COR-L47 (cell line): ENCODE measurements around the gene MOSMO.
A peak's percentile ranks its signal among the peaks of the same experiment; 100 is the strongest.

ENCODE experiments used
- DNase-seq: peaks from one replicate; lab custom pipeline; 2025; lab: John Stamatoyannopoulos, UW

MOSMO gene

GRCh38 chr16:22050963-22051362 is 43.1 kb downstream of the MOSMO start:
- no peak for DNase-seq

DNA sequence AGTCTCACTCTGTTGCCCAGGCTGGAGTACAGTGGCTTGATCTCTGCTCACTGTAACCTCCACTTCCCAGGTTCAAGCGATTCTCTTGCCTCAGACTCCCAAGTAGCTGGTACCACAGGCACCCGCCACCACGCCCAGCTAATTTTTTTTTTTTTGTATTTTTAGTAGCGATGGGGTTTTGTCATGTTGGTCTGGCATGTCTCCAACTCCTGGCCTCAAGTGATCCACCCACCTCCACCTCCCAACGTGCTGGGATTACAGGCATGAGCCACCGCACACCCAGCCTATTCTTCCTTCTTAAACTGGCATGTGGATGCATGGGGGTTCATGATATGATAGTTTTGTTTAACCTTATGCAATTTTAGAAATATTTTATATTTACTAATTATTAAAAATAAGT is 45.1 kb downstream of the MOSMO start:
- no peak for DNase-seq

GRCh38 chr16:22053921-22054341 is 46.0 kb downstream of the MOSMO start:
- no peak for DNase-seq

- DNase-seq = no peak
These were observed 47.1 kb downstream of the MOSMO start for GRCh38 chr16:22054847-22055590.

DNA sequence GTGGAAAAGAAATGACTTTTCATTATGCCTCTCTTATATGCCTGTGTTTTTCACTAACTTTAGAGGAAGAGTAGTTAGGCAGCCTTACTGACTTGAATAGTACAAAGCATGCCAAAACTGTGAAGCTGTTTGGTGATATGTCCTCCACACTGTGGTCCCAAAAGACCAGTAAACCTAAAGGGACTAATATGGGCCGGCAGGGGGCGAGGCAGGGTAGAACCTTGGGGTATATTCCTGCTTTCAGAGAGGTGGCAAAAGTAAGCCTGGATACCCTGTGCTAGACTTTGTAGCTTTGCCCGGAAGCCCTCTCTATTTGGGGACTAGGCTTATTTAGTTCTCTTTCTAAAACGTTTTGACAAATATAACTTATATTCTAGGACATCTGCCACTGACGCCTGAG is 48.0 kb downstream of the MOSMO start:
- DNase-seq = no peak

DNA sequence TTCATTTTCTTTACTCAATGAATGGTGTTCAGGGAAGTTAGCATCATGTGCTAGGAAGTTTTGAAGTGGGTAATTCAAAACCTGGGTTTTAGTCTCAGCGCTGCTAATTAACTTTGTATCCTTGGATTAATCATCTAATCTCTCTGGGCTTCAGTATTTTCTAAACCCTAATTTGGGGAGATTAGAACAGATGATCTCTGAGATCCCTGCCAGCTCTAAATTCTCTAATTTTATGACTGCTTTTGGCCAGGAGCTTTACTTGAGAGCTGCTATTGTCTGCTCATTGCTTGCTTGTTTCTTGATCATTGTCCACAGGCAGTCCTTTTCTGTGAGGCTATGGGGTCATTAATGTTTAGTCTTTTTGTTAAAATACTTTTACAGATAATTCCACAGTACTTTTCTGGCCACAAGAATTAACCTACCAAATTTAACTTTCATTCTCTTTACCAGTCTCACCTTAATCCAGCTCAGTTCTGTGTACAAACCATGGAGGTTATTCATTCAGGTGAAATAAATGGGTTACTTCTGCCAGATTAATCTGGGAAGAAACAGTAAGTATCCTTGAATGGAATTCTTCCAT is 56.1 kb downstream of the MOSMO start:
- no peak for DNase-seq

DNA sequence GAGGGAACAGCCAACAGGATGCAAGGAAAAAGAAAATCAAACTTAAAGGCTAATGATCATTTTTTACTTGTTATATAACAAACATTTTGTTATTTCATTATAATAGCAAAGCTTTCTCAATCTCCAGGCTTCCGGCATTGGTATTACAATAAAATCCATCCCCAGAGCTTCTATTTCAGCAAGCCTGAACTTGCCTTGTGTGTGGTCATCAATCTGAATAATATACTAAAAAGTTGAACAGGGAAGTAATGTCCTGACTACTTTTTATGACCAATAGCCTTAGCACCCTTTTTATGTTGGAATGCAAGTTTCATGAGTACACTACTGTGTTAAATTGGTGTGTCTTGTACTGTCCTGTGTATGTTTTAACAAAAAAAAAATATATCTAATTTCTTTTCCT is 57.3 kb downstream of the MOSMO start:
- no peak for DNase-seq

- DNase-seq = no peak
These were observed 62.7 kb downstream of the MOSMO start for GRCh38 chr16:22070361-22071330.

DNA sequence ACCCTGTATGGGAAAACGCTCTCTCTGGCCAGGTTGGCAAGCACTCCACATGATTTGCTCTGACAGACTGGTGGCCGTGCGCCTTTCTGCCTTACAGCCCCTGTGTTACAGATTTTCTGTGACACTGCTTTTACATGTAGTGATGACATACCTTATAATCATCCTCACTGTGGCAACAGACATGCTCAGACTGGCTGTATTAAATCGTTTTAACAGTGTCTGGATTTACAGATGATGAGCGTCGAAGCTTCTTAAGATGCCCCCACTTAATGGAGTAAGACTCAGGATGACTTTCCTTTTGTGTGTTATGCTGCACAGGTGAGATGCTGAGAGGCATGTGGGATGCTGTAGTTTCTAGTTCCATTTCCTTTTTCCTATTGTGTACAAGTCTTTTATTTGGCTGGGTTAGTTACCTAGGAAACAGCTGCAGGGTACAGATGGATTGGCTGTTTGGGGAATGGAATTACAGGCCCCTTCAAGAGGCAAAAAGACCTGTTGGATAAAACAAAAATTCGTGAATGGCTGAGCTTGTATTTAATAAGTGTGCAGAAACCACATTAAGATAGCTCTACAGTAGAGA is 63.5 kb downstream of the MOSMO start:
- DNase-seq = no peak

DNA sequence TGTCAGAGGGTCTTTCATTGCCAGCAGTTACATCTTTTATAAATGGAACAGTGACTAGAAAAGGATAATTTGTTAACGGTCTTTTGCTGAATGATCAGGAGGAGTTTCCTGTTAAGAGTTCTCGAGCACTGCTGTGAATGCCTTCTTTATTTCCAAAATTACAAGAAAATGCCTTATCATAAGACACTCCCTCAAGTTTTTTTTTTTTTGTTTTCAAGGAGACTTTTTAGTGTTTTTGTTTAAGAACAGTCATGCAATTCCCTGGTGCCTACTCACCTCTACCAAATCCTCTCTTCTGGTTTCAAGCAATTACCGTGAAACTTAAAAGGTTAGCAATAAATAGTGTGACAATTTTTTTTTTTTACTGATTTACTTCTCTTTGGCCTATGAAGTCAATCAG is 65.4 kb downstream of the MOSMO start:
- no peak for DNase-seq

DNA sequence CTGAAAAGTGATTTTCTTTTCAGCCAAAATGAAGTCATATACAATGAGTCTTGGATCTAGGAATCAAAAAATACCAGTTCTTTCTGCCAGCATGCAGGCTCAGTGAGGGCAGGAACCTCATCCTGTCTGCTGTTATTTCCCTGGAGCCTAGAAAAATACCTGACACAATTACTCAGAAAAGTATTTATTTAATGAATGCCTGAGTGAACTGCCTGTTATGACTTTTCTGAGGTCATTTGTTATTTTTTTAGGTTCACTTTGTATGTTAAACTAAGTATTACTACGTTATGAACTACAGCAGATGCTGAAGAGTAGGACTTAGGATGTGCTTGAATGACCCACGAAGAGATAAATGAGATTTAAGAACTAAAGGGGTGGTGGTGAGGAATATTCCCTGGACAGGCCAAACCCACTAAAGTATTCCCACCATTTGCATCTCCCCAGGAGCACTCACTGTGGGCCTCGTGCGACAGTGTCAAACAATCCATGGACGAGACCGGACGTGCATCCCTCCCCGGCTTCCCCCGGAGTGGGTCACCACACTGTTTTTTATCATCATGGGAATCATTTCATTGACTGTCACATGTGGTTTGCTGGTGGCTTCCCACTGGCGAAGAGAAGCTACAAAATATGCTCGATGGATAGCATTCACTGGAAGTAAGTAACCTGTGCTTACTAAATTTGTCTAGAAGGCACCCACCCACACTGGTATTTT is 67.3 kb downstream of the MOSMO start:
- no peak for DNase-seq

- DNase-seq = no peak
These were observed 67.9 kb downstream of the MOSMO start for GRCh38 chr16:22075776-22076175.

DNA sequence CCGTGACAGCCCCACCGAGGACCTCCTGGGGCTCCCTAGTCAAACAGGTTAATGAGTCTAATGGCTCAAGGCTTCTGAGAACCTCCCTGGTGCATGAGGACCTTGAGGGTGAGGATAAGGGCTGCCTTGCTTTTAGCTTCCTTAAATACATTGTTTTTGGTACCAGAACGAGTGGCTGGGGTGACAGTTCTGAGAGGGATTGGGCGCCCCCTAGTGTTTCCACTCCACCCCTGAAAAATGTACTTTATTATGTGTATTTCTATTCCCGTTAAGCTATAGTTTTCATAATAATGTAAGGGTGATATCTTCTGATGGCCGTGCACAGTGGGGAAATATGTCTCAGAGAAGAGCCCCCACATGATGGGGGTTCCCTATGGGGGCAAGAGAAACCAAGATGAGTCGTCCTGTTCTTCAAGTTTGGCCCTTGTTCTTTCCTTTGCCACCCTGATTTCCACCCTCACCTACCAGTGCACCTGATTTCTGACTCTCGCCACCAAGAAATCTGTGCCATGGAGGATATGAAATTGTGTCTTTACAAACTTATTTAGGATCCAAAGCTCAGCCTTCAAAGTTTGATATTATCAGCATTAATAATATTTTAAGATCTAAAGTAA is 69.9 kb downstream of the MOSMO start:
- peak; percentile 38 for DNase-seq

DNA sequence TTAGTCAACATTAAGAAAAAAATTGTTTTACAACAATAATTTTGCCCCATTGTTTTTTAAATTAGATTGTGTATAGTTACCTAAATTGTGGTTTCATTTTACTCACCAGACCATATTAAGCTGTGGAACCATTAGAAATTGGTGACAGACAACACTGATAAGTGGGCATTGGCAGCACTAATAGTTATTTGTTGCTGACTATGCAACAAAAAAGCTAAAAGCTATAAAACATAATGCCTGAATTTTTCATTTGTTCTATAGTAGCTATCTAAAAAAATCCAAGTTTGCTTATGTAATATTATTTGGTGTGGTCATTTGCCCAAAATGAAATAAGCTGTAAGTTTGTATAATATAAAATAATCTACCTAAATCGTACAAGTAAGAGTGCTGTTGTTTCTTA is 70.7 kb downstream of the MOSMO start:
- no peak for DNase-seq

DNA sequence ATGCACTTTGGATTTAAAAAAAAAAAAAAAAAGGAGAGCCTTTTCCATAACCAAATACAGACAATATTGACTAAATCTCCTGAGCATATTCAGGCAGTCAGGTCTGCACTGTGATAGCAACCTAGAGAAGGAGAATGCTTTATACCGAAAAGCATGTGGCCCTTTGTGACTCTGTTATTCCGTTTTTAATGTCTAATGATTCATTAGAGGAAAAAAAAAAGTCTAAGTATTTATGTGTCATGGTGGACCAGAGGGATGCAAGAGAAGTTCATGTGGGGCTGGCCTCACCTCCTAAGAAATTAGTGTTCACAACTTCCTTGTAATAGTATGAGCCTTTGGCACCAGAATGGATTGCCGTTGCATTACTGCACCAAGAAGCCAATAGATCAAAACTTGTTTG is 73.1 kb downstream of the MOSMO start:
- no peak for DNase-seq

DNA sequence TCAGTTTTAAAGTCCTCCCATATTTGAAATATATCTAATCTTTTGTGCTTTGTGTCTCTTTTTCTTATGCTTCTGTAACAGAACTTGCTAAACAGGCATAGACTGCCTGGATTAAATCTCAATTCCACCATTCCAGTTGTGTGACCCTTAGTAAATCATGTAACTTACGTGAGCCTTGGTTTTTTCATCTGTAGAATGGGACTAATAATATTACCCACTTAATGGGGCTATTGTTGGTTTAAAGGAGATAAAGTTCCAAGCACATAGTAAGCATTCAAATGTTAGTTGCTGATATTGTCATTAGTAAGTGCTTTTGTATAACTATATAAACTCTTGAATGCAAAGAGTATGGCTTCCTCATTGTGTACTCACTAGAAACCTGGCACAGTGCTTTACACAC is 78.5 kb downstream of the MOSMO start:
- DNase-seq = no peak

- no peak for DNase-seq
These were observed 80.7 kb downstream of the MOSMO start for GRCh38 chr16:22088642-22089041.

GRCh38 chr16:22089910-22090309 is 82.0 kb downstream of the MOSMO start:
- DNase-seq = no peak

GRCh38 chr16:22091721-22092120 is 83.8 kb downstream of the MOSMO start:
- no peak for DNase-seq

- peak; percentile 1 for DNase-seq
These were observed 84.4 kb downstream of the MOSMO start, which contains the start of gene VWA3A for GRCh38 chr16:22092143-22092933. TSS of gene VWA3A (plus strand) at chr16:22092541. CDS start at chr16:22092638, 97 bp downstream.
